Stimulated activated CD8-positive, alpha-beta memory T cell treated with anti-CD3 and anti-CD28 coated beads, Interleukin-12 subunit alpha, Interleukin-12 subunit beta, amount 100 ng/mL, for 24 hours (primary cell): ENCODE measurements around the gene HOXA6.

Experiments
- DNase-seq: peaks from one replicate; pipeline ENCODE4 v3.0.0-alpha.2; 2020; ENCODE audit errors: extremely low read depth

HOXA6 gene

GRCh38 chr7:27173956-27174873 lies 26.6 kb upstream of the HOXA6 start, which contains the start of gene HOXA10:
Gene HOXA10, minus strand, starts transcription at chr7:27174320. Its CDS starts 14 bp downstream, at chr7:27174306.
- no peak for DNase-seq

- DNase-seq, result no peak
These were observed 26.0 kb upstream of the HOXA6 start for GRCh38 chr7:27173511-27173955.

GRCh38 chr7:27172823-27173510 lies 25.4 kb upstream of the HOXA6 start:
- DNase-seq, result no peak

DNA sequence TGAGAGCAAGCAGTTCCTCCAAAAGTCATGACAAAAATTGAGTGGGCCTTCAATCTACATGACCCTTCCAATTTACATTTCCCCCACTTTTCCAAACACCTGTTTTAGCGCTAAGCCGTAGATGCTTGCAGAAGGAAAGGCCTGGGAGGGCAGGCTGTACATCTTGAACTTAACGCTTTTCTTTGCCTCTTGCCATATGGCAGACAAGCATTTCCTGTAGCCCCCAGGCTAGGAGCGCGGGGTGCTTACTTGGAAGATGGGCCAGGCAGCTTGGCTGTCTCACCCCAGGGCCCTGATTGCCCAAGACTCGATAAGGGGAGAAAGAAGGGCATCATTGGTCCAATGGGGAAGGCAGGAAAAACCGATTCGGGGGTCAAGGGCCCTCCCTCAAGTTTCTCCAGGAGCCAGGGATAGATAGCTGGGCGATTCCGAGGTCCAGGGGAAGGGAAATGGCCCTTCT lies 24.8 kb upstream of the HOXA6 start:
- no peak for DNase-seq

DNA sequence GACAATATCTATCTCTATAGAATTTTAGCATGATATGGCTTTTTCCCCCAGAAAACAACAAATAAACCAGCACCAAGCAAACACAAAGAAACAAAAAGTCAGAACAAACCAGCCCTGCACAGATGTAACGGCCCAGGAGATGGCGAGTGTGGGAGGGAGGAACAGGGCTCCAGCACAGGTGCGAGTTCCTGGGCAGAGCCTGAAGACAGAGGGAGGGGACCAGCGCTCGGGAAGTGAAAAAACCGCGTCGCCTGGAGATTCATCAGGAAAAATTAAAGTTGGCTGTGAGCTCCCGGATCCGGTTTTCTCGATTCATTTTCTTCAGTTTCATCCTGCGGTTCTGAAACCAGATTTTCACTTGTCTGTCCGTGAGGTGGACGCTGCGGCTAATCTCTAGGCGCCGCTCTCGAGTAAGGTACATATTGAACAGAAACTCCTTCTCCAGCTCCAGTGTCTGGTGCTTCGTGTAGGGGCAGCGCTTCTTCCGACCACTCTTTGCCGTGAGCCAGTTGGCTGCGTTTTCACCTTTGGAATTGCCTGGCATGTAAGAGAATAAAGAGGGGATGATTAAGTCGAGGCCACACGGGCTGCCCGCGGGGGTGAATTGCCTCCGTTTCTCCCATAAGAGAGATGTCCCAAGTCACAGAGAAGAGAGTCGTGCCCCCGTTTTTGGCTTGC lies 24.2 kb upstream of the HOXA6 start:
- DNase-seq, result no peak

DNA sequence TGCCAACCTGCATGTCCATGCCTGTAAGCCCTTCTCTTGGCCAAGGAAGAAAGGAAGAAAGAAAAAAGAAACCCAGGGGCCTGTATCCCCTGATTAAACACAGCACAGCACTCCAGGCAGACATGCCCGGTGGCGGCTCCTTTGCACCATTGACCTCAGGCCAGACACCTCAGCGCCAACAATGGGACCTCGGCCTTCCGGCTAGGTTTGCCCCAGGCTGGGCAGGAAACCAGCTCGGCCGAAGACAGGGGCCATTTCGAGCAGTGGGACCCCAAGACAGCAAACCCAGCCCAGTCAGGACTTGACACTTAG lies 23.7 kb upstream of the HOXA6 start:
- no peak for DNase-seq

- no peak for DNase-seq
These were observed 23.1 kb upstream of the HOXA6 start for GRCh38 chr7:27170426-27171324.

DNA sequence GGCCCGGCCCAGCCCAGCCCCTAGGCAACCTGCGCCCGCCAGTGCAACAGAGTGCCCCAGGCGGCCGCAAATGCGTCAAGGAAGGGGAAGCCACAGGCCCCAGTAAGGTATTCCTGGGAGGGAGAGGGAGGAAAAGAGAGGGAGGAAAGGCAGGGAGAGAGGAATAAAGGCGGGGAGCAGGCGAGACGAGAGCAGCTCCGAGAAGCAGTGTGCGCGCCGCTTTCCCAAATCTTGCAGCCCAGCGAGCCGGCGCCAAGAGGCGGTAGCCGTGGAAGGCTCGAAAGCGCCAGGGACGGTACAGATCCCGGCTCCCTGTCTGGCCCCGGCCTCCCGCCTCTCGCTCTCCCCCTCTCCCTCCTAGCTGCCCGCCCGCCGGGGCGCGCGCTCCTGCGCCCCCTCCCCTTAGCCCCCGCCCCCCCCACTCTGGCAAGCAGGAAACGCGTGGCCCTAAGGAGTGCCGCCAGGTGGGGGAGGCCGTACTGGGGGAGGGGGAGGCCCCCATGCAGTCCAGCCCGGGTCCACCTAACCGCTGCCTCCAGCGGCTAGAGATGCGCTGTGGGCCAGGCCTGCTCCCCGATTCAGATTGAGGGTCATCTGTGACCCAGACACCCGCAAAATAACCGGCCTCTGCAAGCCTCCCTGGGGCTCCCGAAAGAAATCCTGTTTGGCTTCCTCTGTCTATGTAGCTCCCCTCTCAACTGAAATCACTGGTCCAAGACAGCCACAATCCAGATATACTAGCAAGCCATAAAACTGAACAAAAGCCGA lies 22.3 kb upstream of the HOXA6 start:
- DNase-seq, result no peak

DNA sequence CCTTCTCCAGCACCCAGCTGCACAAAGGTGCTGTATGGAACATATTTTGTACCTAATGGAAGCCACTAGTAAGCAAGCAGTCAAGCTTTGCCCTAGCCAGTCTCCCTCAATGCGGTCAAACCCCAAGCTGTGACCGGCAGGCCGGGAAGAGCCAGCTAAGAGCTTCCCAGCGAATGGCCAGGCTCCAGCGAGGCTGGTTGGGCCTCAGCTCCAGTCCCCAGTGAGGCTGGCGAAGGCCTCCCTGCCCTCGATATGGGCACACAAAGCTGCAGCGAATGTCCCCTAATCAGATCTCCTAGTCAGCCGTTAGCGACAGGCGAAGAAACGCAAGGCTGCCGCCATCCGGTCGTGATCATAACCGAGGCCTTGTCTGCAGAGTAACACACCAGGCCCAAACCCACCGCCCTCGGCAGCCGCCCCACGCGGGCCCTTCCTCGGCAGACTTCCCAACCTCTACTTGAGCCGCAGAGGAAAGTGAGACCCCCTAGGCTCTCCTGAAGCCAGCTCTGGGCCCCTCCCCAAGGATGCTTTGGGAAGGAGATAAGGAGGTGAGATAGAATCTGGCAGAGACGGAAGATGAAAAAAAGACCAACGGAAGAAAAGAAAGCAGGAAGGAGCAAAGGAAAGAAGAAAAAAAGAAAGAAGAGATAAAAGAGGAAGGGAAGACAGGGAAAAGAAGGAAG lies 20.8 kb upstream of the HOXA6 start:
- DNase-seq, result no peak

DNA sequence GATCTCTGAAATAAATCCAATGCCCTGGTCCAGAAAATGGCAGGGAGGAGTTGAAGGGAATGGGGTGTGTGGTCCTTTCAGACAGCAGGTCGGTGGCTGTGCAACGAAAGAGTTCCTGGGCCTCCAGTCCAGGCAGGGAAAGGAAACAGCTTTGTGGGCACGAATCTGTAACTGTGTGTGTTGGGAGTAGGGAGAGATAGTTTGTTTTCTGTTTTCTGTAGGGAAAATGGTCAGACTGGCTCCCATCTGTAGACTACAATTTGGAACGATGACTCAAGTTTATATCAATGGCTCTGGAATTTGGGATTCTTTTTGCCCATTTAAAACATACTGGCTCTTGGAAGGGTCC lies 20.3 kb upstream of the HOXA6 start:
- DNase-seq, result no peak

- DNase-seq, result no peak
These were observed 19.2 kb upstream of the HOXA6 start for GRCh38 chr7:27166531-27167505.

- no peak for DNase-seq
These were observed 18.5 kb upstream of the HOXA6 start for GRCh38 chr7:27165996-27166530.

DNA sequence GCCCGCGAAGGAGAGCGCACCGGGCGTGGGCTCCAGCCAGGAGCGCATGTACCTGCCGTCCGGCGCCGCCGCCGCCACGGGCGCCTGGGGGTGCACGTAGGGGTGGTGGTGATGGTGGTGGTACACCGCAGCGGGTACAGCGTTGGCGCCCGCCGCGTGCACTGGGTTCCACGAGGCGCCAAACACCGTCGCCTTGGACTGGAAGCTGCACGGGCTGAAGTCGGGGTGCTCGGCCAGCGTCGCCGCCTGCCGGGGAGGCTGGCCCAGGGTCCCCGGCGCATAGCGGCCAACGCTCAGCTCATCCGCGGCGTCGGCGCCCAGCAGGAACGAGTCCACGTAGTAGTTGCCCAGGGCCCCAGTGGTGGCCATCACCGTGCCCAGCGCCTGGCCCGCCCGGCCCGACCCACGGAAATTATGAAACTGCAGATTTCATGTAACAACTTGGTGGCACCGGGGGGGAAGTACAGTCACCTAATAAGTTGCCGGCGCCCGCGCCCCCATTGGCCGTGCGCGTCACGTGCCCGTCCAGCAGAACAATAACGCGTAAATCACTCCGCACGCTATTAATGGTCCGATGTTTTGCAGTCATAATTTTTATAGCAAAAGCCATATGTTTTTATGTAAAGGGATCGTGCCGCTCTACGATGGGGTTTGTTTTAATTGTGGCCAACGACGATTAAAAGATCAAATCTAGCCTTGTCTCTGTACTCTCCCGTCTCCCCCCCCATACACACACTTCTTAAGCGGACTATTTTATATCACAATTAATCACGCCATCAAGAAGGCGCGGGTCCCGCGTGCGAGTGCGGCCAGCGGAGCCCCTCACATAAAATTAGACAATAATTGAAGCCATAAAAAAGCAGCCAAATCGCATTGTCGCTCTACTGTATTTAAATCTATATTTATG lies 17.8 kb upstream of the HOXA6 start, which contains the start of gene HOXA9:
Gene HOXA9, minus strand, starts transcription at position 449 of the 907 bp plus-strand sequence. Its CDS starts 80 bp downstream, at position 369.
- no peak for DNase-seq

GRCh38 chr7:27164367-27165088 lies 17.0 kb upstream of the HOXA6 start:
- DNase-seq, result no peak

- no peak for DNase-seq
These were observed 16.4 kb upstream of the HOXA6 start for GRCh38 chr7:27164045-27164366.

GRCh38 chr7:27163288-27164044 lies 15.9 kb upstream of the HOXA6 start:
- DNase-seq, result no peak
